ENCODE data around the gene IRGQ.

- TF ChIP-seq, protein P1, sequence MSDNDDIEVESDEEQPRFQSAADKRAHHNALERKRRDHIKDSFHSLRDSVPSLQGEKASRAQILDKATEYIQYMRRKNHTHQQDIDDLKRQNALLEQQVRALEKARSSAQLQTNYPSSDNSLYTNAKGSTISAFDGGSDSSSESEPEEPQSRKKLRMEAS (IDR thresholded peaks at IDR 0.05), result no peak
- TF ChIP-seq RAD21 (IDR thresholded peaks at IDR 0.05; ENCODE audit: low read depth), result no peak
- no peak for TF ChIP-seq EP300 (IDR thresholded peaks at IDR 0.05; ENCODE audit: borderline replicate concordance)
- no peak for TF ChIP-seq EGR1 (IDR thresholded peaks at IDR 0.05)
- TF ChIP-seq NFIC (IDR thresholded peaks at IDR 0.05), result no peak
- TF ChIP-seq TAF1 (IDR thresholded peaks at IDR 0.05; ENCODE audit: low read depth), result no peak
- no peak for TF ChIP-seq CEBPB (IDR thresholded peaks at IDR 0.05)
- no peak for TF ChIP-seq REST (IDR thresholded peaks at IDR 0.05; ENCODE audit: low read depth)
- no peak for TF ChIP-seq FOXM1 (IDR thresholded peaks at IDR 0.05; ENCODE audit: borderline replicate concordance, low read depth)
- TF ChIP-seq CREB1 (IDR thresholded peaks at IDR 0.05; ENCODE audit: low read depth), result no peak
These were observed 50.7 kb downstream of the IRGQ start for GRCh38 chr19:43545276-43545675.
